HFFc6 (cell line): Measurements from ENCODE around the gene TUBD1. TPM values are rescaled to one million over a fixed set of nuclear protein-coding genes. Genes with fewer than 3 reads are reported as not detected.
A peak's percentile ranks its signal among the peaks of the same experiment; 100 is the strongest.
"Not testable (repeated sequence)": the region's sequence is repeated elsewhere in the genome, so short reads cannot be mapped to it uniquely, and the experiment has no call there.

Source experiments
- DNase-seq: peaks from one replicate; pipeline ENCODE4 v3.0.0-alpha.2; 2018
- H3K27ac Mint-ChIP-seq: 2 replicates; pipeline ENCODE4 v1.8.0; 2020; ENCODE audit warnings: mild to moderate bottlenecking, mixed read lengths
- H3K27me3 Mint-ChIP-seq: 2 replicates; pipeline ENCODE4 v1.8.0; 2021; ENCODE audit warnings: mild to moderate bottlenecking, moderate library complexity, mixed read lengths; ENCODE audit not compliant: insufficient read depth
- H3K36me3 Mint-ChIP-seq: 2 replicates; pipeline ENCODE4 v1.8.0; 2021; ENCODE audit warnings: low read depth, mixed read lengths
- H3K4me1 Mint-ChIP-seq: 2 replicates; pipeline ENCODE4 v1.8.0; 2020; ENCODE audit warnings: low read depth, mixed read lengths
- H3K4me3 Mint-ChIP-seq: 2 replicates; pipeline ENCODE4 v1.8.0; 2020; ENCODE audit warnings: mild to moderate bottlenecking, moderate library complexity, mixed read lengths
- H3K9me3 Mint-ChIP-seq: 2 replicates; pipeline ENCODE4 v1.8.0; 2020; ENCODE audit warnings: mild to moderate bottlenecking, mixed read lengths
- CTCF ChIP-seq: fragments of 200-600 bp; sonication (generic); IDR thresholded peaks from 2 replicates; pipeline ENCODE4 v1.5.0; 2021; ENCODE audit warnings: antibody characterized with exemption, mild to moderate bottlenecking
- total RNA-seq, 6 experiments: library from RNA; stranded (reverse); fragmentation: NEBNext Ultra II Directional; extraction: Animal tissue kit (Norgen Biotek cat#: 25700); gene quantifications; 2 replicates in 1 of 6; 3 replicates in 5 of 6; pipeline ENCODE4 v1.2.3, GENCODE V29; 2021

TUBD1 gene
- total RNA-seq, 6 experiments from 2014 or later, result 2.9 to 4.0 (median 3.3) TPM

DNA sequence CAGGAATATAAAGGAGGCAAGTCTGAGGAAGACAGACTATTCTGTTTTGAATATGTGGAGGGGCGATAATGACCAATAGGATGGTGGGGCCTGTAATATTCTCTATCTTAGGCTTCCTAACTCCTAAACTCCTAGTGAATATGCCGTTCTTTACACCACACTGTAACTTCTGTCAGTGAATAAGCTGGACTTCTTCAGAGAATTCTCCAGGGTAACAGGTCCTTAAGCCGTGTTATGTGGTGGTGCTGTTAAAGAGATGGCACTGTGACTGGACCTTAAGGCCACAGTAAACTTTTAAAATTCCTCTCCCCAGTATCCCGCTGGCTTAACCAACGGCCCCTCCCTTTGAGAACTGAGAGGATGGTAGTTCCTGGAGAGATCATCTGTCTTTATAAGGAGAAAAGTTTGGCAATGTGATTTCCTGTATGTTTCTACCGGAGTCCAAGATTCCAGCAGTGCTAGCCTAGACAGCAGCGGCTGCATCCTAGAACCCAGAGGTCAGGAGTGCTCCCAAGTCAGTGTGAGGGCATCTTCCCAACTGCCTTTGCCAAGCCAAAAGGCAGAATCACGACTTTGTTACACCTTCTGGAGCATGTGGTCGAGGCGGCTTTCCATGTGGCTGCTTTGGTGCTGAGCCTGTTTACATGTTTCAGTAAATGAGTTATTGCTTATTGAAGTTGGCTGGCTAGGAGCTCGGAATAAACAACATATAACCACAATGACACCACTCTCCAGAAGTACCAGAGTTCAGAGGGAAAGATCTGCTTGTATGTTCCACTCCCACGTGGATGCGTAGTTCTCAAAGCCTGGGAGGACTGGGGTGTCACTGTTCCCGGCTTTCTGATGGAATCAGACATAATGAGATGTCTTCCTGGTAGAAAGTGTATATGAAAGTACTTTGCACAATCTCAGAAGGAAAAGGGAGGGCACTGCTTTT, 41.0 kb downstream of the TUBD1 start:
- Mint-ChIP-seq H3K27ac (peak overlapping the region; percentile 89), H3K9me3 (no peaks in the 10 kb centered on the region), H3K36me3 (peaks cover 6% of the 10 kb centered on the region; the same call in 1 of the 2 replicates), H3K27me3 (peaks cover 2% of the 10 kb centered on the region), H3K4me3 (peak overlapping the region; percentile 69), H3K4me1 (peaks cover 43% of the 10 kb centered on the region)
- DNase-seq, result peak; percentile 72
- TF ChIP-seq CTCF, result no peak

DNA sequence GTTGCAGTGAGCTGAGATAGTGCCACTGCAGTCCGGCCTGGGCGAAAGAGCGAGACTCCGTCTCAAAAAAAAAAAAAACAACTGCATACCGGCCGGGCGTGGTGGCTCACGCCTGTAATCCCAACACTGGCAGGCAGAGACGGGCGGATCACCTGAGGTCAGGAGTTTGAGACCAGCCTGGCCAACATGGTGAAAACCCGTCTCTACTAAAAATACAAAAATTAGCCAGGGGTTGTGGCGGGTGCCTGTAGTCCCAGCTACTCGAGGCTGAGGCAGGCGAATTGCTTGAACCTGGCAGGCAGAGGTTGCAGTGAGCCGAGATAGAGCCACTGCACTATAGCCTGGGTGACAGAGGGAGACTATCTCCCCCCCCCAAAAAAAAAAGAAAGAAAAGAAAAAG, 42.4 kb downstream of the TUBD1 start:
- not testable (repeated sequence) for H3K27ac Mint-ChIP-seq, H3K36me3 Mint-ChIP-seq, H3K4me3 Mint-ChIP-seq, H3K27me3 Mint-ChIP-seq, H3K9me3 Mint-ChIP-seq, DNase-seq
- H3K4me1 Mint-ChIP-seq, result peaks cover 51% of the 10 kb centered on the region

DNA sequence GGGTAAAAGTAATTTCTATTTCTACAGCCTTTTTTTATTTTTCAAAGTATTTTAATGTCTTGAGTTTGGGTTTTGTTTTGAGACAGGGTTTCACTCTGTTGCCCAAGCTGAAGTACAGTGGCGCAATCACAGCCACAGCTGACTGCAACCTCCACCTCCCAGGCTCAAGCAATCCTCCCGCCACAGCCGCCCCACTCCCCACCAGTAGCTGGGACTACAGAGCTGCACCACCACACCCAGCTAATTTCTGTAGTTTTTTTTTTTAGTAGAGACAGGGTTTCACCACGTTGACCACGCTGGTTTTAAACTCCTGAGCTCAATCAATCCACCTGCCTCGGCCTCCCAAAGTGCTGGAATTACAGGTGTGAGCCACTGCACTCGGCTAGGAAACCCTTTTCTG, 44.0 kb downstream of the TUBD1 start:
- no peak for DNase-seq
- no peak for TF ChIP-seq CTCF
- H3K27ac Mint-ChIP-seq, result no peak overlapping the region
- H3K27me3 Mint-ChIP-seq, result peaks cover 24% of the 10 kb centered on the region
- peaks cover 60% of the 10 kb centered on the region for H3K4me1 Mint-ChIP-seq
- peaks cover 6% of the 10 kb centered on the region; the same call in 1 of the 2 replicates for H3K36me3 Mint-ChIP-seq
- no peak overlapping the region for H3K4me3 Mint-ChIP-seq
- peaks cover 1% of the 10 kb centered on the region for H3K9me3 Mint-ChIP-seq

- Mint-ChIP-seq H3K27ac (no peak overlapping the region), H3K9me3 (peaks cover 6% of the 10 kb centered on the region), H3K27me3 (peaks cover 28% of the 10 kb centered on the region), H3K36me3 (peaks cover 4% of the 10 kb centered on the region; the same call in 1 of the 2 replicates), H3K4me3 (no peak overlapping the region), H3K4me1 (peaks cover 60% of the 10 kb centered on the region)
- TF ChIP-seq CTCF, result no peak
- no peak for DNase-seq
These were observed 44.4 kb downstream of the TUBD1 start for GRCh38 chr17:59848385-59848668.

- peak overlapping the region; percentile 99 for H3K27ac Mint-ChIP-seq
- no peak; the same call in 1 of the 2 replicates for TF ChIP-seq CTCF
- H3K4me3 Mint-ChIP-seq, result peak overlapping the region; percentile 64
- peaks cover 20% of the 10 kb centered on the region for H3K9me3 Mint-ChIP-seq
- DNase-seq, result peak; percentile 57
- H3K36me3 Mint-ChIP-seq, result peaks cover 8% of the 10 kb centered on the region
- peaks cover 60% of the 10 kb centered on the region for H3K4me1 Mint-ChIP-seq
- H3K27me3 Mint-ChIP-seq, result peaks cover 44% of the 10 kb centered on the region
These were observed 46.2 kb downstream of the TUBD1 start for GRCh38 chr17:59846394-59847165.
